Muscle of arm (tissue), 12 donors: Measurements from ENCODE around the gene NR2C2. TPM values are rescaled to one million over a fixed set of nuclear protein-coding genes. Genes with fewer than 3 reads are reported as not detected.

Source experiments
- DNase-seq: peaks from one replicate; pipeline ENCODE4 v3.0.0-alpha.2; 2013
- polyA plus RNA-seq, 12 donors: library from polyadenylated mRNA; unstranded; fragments of 120-200 nt; gene quantifications; one replicate each; pipeline ENCODE4 v1.2.1, GENCODE V29; 2013; ENCODE audit not compliant: insufficient read length in 12 of 12

NR2C2 gene
- polyA plus RNA-seq, 12 donors = 29.1 to 53.6 (median 40.0) TPM; not detected in 1

- no peak for DNase-seq
These were observed 68.1 kb downstream of the NR2C2 start for GRCh38 chr3:15015456-15015855.

DNA sequence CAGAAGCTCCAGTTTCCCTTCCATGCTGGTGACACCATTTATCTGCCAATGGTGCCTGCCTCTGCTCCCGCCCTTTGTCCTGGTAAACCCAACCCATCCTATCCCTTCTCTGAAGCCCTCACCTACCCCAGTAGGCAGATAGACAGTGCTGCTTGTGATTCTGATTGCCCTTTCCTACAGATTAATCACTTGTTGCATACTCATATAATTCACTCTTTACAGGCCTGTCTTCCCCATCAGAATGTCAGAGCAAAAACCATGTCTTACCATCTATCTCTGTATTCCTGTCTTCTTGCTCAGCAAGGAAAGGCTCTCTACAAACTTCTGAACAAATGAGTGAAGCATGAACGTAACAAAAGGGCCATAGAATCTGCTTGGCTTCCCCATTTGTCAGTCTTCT, 69.8 kb downstream of the NR2C2 start:
- DNase-seq = no peak

DNA sequence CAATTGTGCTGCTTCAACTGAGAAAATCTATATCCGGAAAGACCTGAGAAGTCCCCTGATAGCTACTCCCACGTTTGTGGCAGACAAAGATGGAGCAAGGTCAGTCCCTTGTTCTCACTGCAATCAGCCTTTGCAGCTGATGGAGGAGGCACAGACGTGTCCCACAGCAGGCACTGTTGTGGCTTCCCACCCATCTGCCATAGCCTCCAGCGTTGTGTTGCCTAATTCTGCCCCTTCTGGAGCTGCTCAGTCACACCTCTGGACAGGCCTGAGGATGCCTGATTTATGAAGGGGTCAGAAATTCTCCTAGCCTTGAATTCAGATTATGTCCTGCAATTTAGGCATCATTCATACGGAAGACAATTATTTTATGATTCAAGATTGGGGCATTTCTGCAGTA, 75.9 kb downstream of the NR2C2 start:
- no peak for DNase-seq

GRCh38 chr3:15023719-15024118, 76.3 kb downstream of the NR2C2 start:
- no peak for DNase-seq

DNA sequence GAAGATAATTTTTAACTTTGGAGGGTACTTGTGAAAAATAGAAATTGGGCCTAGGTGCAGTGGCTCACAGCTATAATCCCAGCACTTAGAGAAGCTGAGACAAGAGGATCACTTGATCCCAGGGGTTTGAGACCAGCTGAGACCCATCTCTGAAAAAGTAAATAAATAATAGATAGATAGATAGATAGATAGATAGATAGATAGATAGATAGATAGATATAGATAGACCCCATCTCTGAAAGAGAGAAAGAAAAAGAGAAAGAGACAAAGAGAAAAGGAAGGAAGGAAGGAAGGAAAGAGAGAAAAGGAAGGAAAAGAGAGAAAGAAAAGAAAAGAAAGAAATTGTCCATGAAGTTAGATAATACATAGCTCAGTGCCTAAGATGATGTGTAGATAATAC, 82.2 kb downstream of the NR2C2 start:
- DNase-seq = no peak

DNA sequence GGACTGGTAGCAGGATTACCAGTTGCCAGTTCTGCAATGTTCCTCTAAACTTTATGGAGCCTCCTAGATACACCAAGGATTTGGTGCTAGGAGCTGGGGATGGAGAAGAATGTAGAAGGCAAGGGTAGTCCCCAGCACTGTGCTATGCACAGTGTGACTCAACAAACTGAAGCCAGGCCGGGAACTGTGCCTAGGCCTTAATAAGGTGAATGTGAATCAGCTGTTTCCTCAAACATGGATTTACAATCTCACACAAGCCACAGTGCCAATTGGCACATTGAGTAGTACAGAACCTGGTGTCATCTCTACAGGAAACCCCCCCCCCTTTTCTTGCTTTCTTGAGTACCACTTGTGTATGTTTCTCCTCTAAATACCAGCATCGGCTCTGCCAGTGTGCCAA, 85.3 kb downstream of the NR2C2 start:
- no peak for DNase-seq

DNA sequence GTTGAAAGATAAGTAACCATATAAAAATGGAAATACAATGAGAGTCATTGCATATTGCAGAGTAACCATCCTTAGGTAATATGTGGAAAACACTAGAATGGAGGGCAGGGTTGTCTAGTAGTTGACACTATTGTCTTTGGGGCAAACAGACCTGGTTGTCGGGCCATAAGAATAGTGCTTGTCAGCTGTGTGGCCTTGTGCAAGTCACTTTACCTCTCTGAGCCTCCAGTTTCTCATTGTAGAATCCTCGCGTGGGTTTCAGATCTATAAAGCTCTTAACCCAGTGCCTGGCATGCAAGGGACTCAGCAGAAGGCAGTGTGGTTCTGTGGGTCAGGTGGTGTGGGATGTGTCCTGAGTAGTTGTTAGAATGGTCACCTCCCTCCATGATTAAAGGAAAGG, 85.7 kb downstream of the NR2C2 start:
- DNase-seq = no peak

GRCh38 chr3:15038306-15038705, 90.9 kb downstream of the NR2C2 start:
- DNase-seq = no peak

GRCh38 chr3:15040844-15041243, 93.5 kb downstream of the NR2C2 start:
- no peak for DNase-seq

DNA sequence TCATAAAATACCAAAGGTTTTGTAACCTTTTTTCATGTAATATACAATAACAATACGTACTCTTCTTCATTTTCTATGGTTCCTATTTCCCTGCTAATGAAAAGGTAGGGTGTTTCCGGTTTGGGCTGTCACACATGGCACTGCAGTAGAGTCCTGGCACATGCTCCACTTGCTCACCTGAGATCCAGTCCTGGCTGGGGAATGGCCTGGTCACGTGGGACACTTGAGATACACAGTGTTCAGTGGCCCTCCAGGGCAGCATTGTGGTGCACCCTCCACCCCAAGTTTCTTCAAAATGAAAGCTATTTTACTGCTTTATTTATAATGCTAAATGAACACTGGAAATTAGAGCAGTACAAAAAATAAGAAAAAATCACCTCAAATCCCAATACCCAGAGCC, 94.6 kb downstream of the NR2C2 start:
- DNase-seq = no peak

DNA sequence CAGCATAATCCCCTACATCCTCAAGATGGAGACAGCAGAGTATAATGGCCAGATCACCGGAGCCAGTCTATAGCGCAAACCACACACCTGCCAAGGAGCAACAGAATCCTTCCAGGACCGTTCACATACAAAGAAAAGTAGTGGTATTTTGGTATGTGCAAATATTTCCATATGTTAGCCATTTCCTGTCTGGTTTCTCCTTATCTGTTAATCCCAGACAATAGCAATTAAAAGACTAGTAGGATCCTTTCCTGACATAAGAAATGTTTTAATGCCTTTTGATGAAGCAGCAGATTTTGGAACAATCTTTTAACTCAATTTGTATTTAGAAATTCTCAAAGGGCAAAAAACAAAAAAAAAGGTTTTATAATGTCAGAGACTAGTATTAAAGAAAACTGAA, 95.6 kb downstream of the NR2C2 start:
- no peak for DNase-seq

DNA sequence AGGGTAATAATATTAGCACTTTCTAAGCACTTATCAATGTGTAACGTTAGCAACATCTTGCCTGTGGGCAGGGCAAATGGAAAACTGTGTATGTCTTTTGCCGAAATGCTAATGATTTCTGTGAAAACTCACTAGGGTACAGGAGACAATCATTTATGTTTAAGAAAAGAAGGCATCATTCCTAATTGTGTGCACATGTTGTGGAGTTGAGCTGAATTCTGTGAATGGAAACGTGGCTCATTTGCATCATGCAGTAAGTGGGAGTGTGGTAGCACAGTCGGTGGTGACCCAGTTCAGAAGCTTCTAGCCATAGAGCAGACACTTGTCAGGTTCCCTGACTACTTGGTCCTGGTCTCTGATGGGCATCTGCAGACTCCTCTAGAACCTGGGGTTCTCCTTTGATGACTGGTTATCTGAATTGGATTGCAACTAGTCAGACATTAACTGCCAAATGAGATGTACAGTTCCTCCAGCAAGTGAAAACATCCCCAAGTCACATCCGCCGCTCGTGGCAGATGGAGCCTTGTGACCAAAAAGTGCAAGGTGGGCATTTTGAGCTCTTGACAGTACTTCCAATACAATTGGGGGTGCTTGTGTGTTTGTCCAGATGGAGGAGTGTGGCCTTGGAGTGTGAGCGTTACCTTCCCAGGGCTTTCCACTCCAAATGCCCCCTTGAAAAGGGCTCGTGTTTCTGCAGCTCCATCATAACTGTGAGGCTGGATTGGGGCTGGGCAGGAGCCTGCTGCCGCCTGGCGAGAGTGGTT, 96.2 kb downstream of the NR2C2 start:
- no peak for DNase-seq

- DNase-seq = no peak
These were observed 96.9 kb downstream of the NR2C2 start for GRCh38 chr3:15044326-15044725.

- DNase-seq = no peak
These were observed 98.3 kb downstream of the NR2C2 start for GRCh38 chr3:15045667-15046066.

DNA sequence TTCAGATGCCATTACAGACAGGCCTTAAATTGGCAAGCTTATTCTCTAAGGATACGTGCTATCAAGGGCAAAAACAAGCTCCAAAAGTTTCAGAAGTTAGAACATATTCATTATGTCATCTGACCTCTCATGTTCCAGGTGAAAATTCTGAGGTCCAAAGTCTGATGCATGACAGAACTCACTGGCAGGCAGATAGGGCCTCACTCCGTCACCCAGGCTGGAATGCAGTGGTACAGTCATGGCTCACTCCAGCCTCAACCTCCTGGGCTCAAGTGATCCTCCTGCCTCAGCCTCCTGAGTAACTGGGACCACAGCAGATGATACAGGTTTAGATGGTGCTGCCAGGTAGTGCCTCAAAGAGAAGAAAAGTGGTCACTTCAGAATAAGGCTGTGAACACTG, 102.2 kb downstream of the NR2C2 start:
- no peak for DNase-seq

DNA sequence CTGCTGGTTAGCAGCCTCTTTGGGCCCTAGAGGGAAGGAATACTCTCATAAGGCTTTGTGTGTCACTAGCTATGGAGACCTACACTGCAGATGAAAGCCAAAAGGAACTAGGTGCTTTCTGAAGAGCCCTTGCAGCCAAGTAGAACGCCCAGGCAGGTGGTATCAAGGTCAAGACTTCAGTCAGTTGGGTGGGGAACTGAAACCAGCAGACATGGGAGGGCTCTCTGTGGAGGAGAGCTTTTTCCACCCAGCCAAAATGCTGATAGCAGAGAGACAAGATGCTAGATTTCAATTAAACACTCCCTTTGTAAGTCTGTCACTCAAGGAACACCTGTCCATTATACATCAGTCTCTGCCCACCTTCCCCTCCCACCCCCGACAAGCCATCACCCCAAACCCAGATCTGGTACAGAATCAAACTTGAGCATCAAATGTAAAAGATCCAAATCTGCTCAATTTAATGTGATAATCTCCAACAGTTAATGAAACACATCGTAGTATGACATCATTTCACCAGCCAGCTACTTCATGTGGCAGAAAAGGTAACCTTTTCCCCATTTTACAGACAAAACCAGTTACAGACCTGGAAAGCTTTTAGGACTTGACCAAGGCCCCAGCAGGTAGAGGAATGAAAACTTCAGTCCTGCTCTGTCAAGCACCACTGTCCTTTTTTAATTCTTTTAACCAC, 103.2 kb downstream of the NR2C2 start:
- no peak for DNase-seq

GRCh38 chr3:15051531-15051930, 104.1 kb downstream of the NR2C2 start:
- DNase-seq = no peak

DNA sequence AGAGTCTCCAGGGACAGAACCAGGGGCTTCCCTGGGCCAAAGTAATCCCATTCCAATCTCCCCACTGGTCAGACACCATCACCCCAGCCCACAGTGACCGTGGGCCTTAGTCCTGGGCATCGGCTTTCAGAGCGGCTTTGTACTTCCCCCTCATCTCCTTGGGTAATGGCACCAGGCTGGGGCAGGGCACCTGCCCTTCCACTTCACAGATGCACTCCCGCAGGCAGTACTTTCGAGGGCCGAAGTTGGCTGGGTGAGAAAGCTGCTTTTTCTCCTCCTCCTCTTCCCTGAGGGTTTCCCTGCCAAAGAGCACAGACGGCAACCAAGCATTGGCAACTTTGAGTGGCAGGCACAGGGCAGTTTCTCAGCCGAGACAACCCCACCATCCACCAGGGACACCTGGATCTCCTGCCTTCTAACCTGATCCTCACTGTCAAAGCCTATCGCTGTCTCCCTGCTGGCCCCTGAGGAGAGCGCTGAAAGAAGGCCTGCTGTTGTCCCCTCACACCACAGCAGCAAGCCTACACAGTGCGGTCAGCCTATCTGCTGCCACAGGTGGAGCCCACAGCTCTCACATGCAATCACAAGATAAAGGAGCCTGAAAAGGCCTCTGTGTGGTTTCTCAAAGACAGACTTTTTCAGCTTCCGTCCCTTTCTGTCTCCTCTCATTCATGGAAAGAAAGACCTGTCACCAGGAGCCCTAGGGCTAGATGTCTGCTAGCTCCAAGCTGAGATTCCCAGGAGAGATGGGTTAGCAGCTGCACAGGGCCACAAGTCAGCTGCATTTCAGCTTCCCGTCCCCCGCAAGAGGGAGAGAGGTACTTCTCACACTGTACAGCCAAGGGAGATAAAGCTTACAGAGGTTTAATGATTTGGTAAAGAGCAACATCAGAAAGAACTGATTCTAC, 105.2 kb downstream of the NR2C2 start:
- DNase-seq = no peak

GRCh38 chr3:15053541-15053940, 106.2 kb downstream of the NR2C2 start:
- DNase-seq = no peak

GRCh38 chr3:15055019-15055557, 107.7 kb downstream of the NR2C2 start:
- DNase-seq = no peak

- no peak for DNase-seq
These were observed 109.5 kb downstream of the NR2C2 start for GRCh38 chr3:15056676-15057404.

GRCh38 chr3:15060029-15060428, 112.6 kb downstream of the NR2C2 start:
- DNase-seq = no peak
